HuH-7.5 (cell line): ENCODE data around the gene COA1.
"Not testable (repeated sequence)": the region's sequence is repeated elsewhere in the genome, so short reads cannot be mapped to it uniquely, and the experiment has no call there.

ENCODE experiments used
- DNase-seq: peaks from one replicate; pipeline ENCODE4 v3.0.0; 2011; ENCODE audit warnings: low spot score

COA1 gene

GRCh38 chr7:43727003-43727402 is 2.3 kb downstream of the COA1 start:
- DNase-seq: no peak

- no peak for DNase-seq
Observed at GRCh38 chr7:43726466-43726865, 2.9 kb downstream of the COA1 start.

- no peak for DNase-seq
Observed at GRCh38 chr7:43725251-43725650, 4.1 kb downstream of the COA1 start.

GRCh38 chr7:43723007-43723341 is 6.3 kb downstream of the COA1 start:
- DNase-seq: no peak

GRCh38 chr7:43721193-43721806 is 8.0 kb downstream of the COA1 start:
- DNase-seq: no peak

GRCh38 chr7:43716598-43716997 is 12.7 kb downstream of the COA1 start:
- no peak for DNase-seq

- not testable (repeated sequence) for DNase-seq
Observed at GRCh38 chr7:43715966-43716365, 13.4 kb downstream of the COA1 start.

- no peak for DNase-seq
Observed at GRCh38 chr7:43711503-43711902, 17.8 kb downstream of the COA1 start.

- not testable (repeated sequence) for DNase-seq
Observed at GRCh38 chr7:43708055-43708454, 21.3 kb downstream of the COA1 start.

GRCh38 chr7:43703573-43703972 is 25.8 kb downstream of the COA1 start:
- no peak for DNase-seq

- no peak for DNase-seq
Observed at GRCh38 chr7:43702974-43703373, 26.3 kb downstream of the COA1 start.

GRCh38 chr7:43701929-43702328 is 27.4 kb downstream of the COA1 start:
- no peak for DNase-seq

- no peak for DNase-seq
Observed at GRCh38 chr7:43701500-43701854, 27.8 kb downstream of the COA1 start.

GRCh38 chr7:43700646-43701499 is 28.4 kb downstream of the COA1 start:
- no peak for DNase-seq

- no peak for DNase-seq
Observed at GRCh38 chr7:43700059-43700501, 29.2 kb downstream of the COA1 start.

GRCh38 chr7:43698460-43699255 is 30.7 kb downstream of the COA1 start:
- DNase-seq: no peak

- DNase-seq: no peak
Observed at GRCh38 chr7:43697690-43698089, 31.6 kb downstream of the COA1 start.

GRCh38 chr7:43695365-43695764 is 34.0 kb downstream of the COA1 start:
- DNase-seq: no peak

- no peak for DNase-seq
Observed at GRCh38 chr7:43694399-43694748, 34.9 kb downstream of the COA1 start.

- DNase-seq: no peak
Observed at GRCh38 chr7:43693687-43694398, 35.5 kb downstream of the COA1 start.

GRCh38 chr7:43692582-43693373 is 36.5 kb downstream of the COA1 start:
- DNase-seq: no peak

GRCh38 chr7:43691611-43692010 is 37.7 kb downstream of the COA1 start:
- DNase-seq: no peak
